A549 (cell line): ENCODE results near the gene PCDHGB5. TPM values are rescaled to one million over a fixed set of nuclear protein-coding genes. Genes with fewer than 3 reads are reported as not detected.
"Not testable (repeated sequence)": the region's sequence is repeated elsewhere in the genome, so short reads cannot be mapped to it uniquely, and the experiment has no call there.

ENCODE experiments used
- ATAC-seq, 2 experiments: fragments of 200-7000 bp in 1 of 2; fragments of >200 bp in 1 of 2; cut with Nextera tagmentation in 1 of 2; cut with Tn5 transposase in 1 of 2; 3 replicates each; pipeline versions ENCODE4 v1.8.0 to v1.9.1; 2018 to 2020; ENCODE audit warnings: mild to moderate bottlenecking in 1 of 2, moderate library complexity in 1 of 2
- CTCF ChIA-PET: fragments of 300-600 bp; sonication (Branson Sonifier 250); formaldehyde crosslinking; extraction: SDS; loops from one replicate; lab custom pipeline; 2021; ENCODE audit warnings: antibody characterized with exemption, inconsistent platforms; lab: Yijun Ruan, JAX
- POLR2A ChIA-PET: fragments of 350-600 bp; formaldehyde crosslinking; extraction: SDS; loops from one replicate; lab custom pipeline; 2021; ENCODE audit warnings: antibody characterized with exemption, inconsistent platforms; lab: Yijun Ruan, JAX
- DNase-seq, 2 experiments: peaks; one replicate each; pipeline versions ENCODE4 v3.0.0 to v3.0.0-alpha.2; 2011 to 2016; ENCODE audit warnings: low read depth in 1 of 2, low spot score in 1 of 2
- FAIRE-seq: peaks from 2 replicates; lab custom pipeline; 2011; peaks lifted over from hg19 to GRCh38; lab: Jason Lieb, UNC
- H3K27ac ChIP-seq, 2 experiments: fragments of >200 bp; sonication (Bioruptor Twin); formaldehyde crosslinking; 3 replicates each; pipeline ENCODE4 v1.5.1; 2016 to 2017
- H3K4me1 ChIP-seq: fragments of >200 bp; sonication (Bioruptor Twin); formaldehyde crosslinking; 3 replicates; pipeline ENCODE4 v1.6.1; 2016
- H3K4me2 ChIP-seq: fragments of >200 bp; sonication (Bioruptor Twin); formaldehyde crosslinking; 3 replicates; pipeline ENCODE4 v1.6.1; 2016
- H3K4me3 ChIP-seq: fragments of >200 bp; sonication (Bioruptor Twin); formaldehyde crosslinking; 3 replicates; pipeline ENCODE4 v1.5.1; 2016
- H3K9me3 ChIP-seq: fragments of >200 bp; sonication (Bioruptor Twin); formaldehyde crosslinking; 3 replicates; pipeline ENCODE4 v1.6.1; 2016
- BHLHE40 ChIP-seq: IDR thresholded peaks from 2 replicates; pipeline ENCODE4 v1.6.1; 2012; ENCODE audit warnings: low read depth, low read length, inconsistent platforms
- ESRRA ChIP-seq: fragments of 150-350 bp; IDR thresholded peaks from 2 replicates; pipeline ENCODE4 v1.6.1; 2014; ENCODE audit warnings: mild to moderate bottlenecking, low read length, borderline replicate concordance
- FOSL2 ChIP-seq, 2 experiments: fragments of 450-650 bp in 1 of 2; fragments of >200 bp in 1 of 2; sonication (Bioruptor Twin) in 1 of 2; formaldehyde crosslinking; IDR thresholded peaks; 2 replicates each; pipeline versions ENCODE4 v1.5.0 to v1.6.1; 2016 to 2020; ENCODE audit warnings: mild to moderate bottlenecking in 1 of 2, moderate library complexity in 1 of 2
- GATA3 ChIP-seq: IDR thresholded peaks from 2 replicates; pipeline ENCODE4 v1.6.1; 2012; ENCODE audit warnings: borderline replicate concordance
- HDAC2 ChIP-seq: fragments of 200-600 bp; sonication (generic); IDR thresholded peaks from 2 replicates; pipeline ENCODE4 v1.6.1; 2016
- HOXA7 ChIP-seq: fragments of 250-450 bp; sonication (Bioruptor Pico); IDR thresholded peaks from 2 replicates; pipeline ENCODE4 v1.5.0; 2020; ENCODE audit warnings: mild to moderate bottlenecking, moderate library complexity
- HOXB13 ChIP-seq: fragments of 250-450 bp; sonication (Bioruptor Pico); IDR thresholded peaks from 2 replicates; pipeline ENCODE4 v1.5.0; 2020; ENCODE audit warnings: low read depth, mild to moderate bottlenecking, moderate library complexity
- HOXB5 ChIP-seq: fragments of 250-450 bp; sonication (Bioruptor Pico); IDR thresholded peaks from 2 replicates; pipeline ENCODE4 v1.5.0; 2020; ENCODE audit warnings: mild to moderate bottlenecking, moderate library complexity
- JUNB ChIP-seq: fragments of >200 bp; sonication (Bioruptor Twin); formaldehyde crosslinking; IDR thresholded peaks from 2 replicates; pipeline ENCODE4 v1.6.1; 2016
- KDM1A ChIP-seq: fragments of 200-600 bp; sonication (generic); IDR thresholded peaks from 2 replicates; pipeline ENCODE4 v1.6.1; 2016; ENCODE audit warnings: low read depth, mild to moderate bottlenecking
- MAZ ChIP-seq: fragments of 150-350 bp; IDR thresholded peaks from 2 replicates; pipeline ENCODE4 v1.6.1; 2014; ENCODE audit warnings: antibody characterized with exemption, low read depth, low read length, borderline replicate concordance
- MYC ChIP-seq: IDR thresholded peaks from 2 replicates; pipeline ENCODE4 v1.6.1; 2012; ENCODE audit warnings: mild to moderate bottlenecking, inconsistent platforms, low read length, improper control_type of control experiment, borderline replicate concordance
- NPAS2 ChIP-seq: fragments of 250-450 bp; sonication (Bioruptor Pico); IDR thresholded peaks from 2 replicates; pipeline ENCODE4 v1.8.0; 2022; ENCODE audit warnings: mild to moderate bottlenecking, moderate library complexity, borderline replicate concordance
- RAD21 ChIP-seq, 2 experiments: fragments of >200 bp in 1 of 2; sonication (Bioruptor Twin) in 1 of 2; formaldehyde crosslinking in 1 of 2; IDR thresholded peaks in 1 of 2; conservative IDR thresholded peaks in 1 of 2; 2 replicates in 1 of 2; 3 replicates in 1 of 2; pipeline ENCODE4 v1.6.1; 2012 to 2018; ENCODE audit warnings: inconsistent platforms in 1 of 2
- RCOR1 ChIP-seq: fragments of 150-350 bp; IDR thresholded peaks from 2 replicates; pipeline ENCODE4 v1.6.1; 2014; ENCODE audit warnings: antibody characterized with exemption, low read length, low read depth
- SREBF2 ChIP-seq: fragments of 450-650 bp; IDR thresholded peaks from 2 replicates; pipeline ENCODE4 v1.6.1; 2014; ENCODE audit warnings: mild to moderate bottlenecking, moderate library complexity
- TP53 ChIP-seq: fragments of 250-450 bp; sonication (Bioruptor Pico); IDR thresholded peaks from 2 replicates; pipeline ENCODE4 v1.5.0; 2021; ENCODE audit warnings: mild to moderate bottlenecking, moderate library complexity
- ZC3H11A ChIP-seq: fragments of 450-650 bp; IDR thresholded peaks from 2 replicates; pipeline ENCODE4 v1.6.1; 2014; ENCODE audit warnings: antibody characterized with exemption, mild to moderate bottlenecking
- ZFP36 ChIP-seq: fragments of 450-650 bp; IDR thresholded peaks from 2 replicates; pipeline ENCODE4 v1.6.1; 2014; ENCODE audit warnings: borderline replicate concordance; ENCODE audit not compliant: partially characterized antibody
- ZNF302 ChIP-seq: fragments of 250-450 bp; sonication (Bioruptor Pico); IDR thresholded peaks from 2 replicates; pipeline ENCODE4 v1.9.0; 2021; ENCODE audit warnings: inconsistent platforms, mild to moderate bottlenecking, moderate library complexity
- WGBS: methylation state at CpG from one replicate; pipeline ENCODE4 v1.1.6; 2017; ENCODE audit errors: missing lambda C conversion rate; 5-methylcytosine and 5-hydroxymethylcytosine counted together
- polyA plus RNA-seq, 4 experiments: library from polyadenylated mRNA; depleted of rRNA in 3 of 4; stranded (reverse); fragments of >200 nt; fragmentation: RNase III in 1 of 4; extraction: RNeasy Plus Mini Kit Qiagen cat#74134 plus additional on column Dnase treatment in 1 of 4; gene quantifications; 2 replicates in 3 of 4; 3 replicates in 1 of 4; pipeline ENCODE4 v1.2.3, GENCODE V29; 2011 to 2017
- TF ChIP-seq, protein P1 (sequence below): fragments of 150-350 bp; IDR thresholded peaks from 2 replicates; pipeline ENCODE4 v1.6.1; 2014; ENCODE audit warnings: low read depth, mild to moderate bottlenecking, low read length
- TF ChIP-seq, protein P2 (sequence below): IDR thresholded peaks from 2 replicates; pipeline ENCODE4 v1.6.1; 2012
- TF ChIP-seq, protein P3 (sequence below): fragments of >200 bp; sonication (Bioruptor Twin); formaldehyde crosslinking; IDR thresholded peaks from 3 replicates; pipeline ENCODE4 v1.5.1; 2016

PCDHGB5 gene
- polyA plus RNA-seq, 2 of the 4 experiments (the other 2 are of a cell fraction): 1.9 to 3.2 TPM

DNA sequence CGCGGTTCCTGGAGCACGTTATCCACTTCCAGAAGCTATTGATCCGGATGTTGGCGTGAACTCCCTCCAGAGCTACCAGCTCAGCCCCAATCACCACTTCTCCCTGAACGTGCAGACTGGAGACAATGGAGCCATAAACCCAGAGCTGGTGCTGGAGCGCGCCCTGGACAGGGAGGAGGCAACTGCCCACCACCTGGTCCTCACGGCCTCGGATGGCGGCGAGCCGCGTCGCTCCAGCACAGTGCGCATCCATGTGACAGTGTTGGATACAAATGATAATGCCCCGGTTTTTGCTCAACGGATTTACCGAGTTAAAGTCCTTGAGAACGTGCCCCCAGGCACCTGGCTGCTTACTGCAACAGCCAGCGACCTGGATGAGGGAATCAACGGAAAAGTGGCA is 5.6 kb downstream of the PCDHGB5 start:
- ATAC-seq (no peak), DNase-seq (no peak)
- H3K27ac ChIP-seq: no peak overlapping the region
- 70% methylated on average over 22 of the region's 22 CpGs for WGBS
- H3K4me2 ChIP-seq: no peak overlapping the region
- TF ChIP-seq FOSL2 (IDR thresholded peaks at IDR 0.05) (no peak), FOSL2 (CRISPR knock-in tag; IDR thresholded peaks at IDR 0.05) (no peak), ESRRA (no peak), HOXA7 (no peak), HDAC2 (no peak), ZFP36 (no peak), NPAS2 (no peak), ZNF302 (CRISPR knock-in tag) (no peak), GATA3 (no peak), MYC (no peak)
- TF ChIP-seq, protein P1, sequence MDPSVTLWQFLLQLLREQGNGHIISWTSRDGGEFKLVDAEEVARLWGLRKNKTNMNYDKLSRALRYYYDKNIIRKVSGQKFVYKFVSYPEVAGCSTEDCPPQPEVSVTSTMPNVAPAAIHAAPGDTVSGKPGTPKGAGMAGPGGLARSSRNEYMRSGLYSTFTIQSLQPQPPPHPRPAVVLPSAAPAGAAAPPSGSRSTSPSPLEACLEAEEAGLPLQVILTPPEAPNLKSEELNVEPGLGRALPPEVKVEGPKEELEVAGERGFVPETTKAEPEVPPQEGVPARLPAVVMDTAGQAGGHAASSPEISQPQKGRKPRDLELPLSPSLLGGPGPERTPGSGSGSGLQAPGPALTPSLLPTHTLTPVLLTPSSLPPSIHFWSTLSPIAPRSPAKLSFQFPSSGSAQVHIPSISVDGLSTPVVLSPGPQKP: no peak
- TF ChIP-seq, all 56 proteins: peak for 0
- H3K9me3 ChIP-seq: peaks cover 76% of the 10 kb centered on the region
- H3K4me1 ChIP-seq: no peaks in the 10 kb centered on the region
- CTCF ChIA-PET: interaction anchor here (0.7 to 1.7 kb wide), 5 partner anchors 15 to 647 kb away, joined by 3 to 4 read pairs (median 3); partner anchors contain the start of genes PCDHGB3 and PCDHGB7
- POLR2A ChIA-PET: no interaction called here
- FAIRE-seq: no peak
- no peak overlapping the region for H3K4me3 ChIP-seq

DNA sequence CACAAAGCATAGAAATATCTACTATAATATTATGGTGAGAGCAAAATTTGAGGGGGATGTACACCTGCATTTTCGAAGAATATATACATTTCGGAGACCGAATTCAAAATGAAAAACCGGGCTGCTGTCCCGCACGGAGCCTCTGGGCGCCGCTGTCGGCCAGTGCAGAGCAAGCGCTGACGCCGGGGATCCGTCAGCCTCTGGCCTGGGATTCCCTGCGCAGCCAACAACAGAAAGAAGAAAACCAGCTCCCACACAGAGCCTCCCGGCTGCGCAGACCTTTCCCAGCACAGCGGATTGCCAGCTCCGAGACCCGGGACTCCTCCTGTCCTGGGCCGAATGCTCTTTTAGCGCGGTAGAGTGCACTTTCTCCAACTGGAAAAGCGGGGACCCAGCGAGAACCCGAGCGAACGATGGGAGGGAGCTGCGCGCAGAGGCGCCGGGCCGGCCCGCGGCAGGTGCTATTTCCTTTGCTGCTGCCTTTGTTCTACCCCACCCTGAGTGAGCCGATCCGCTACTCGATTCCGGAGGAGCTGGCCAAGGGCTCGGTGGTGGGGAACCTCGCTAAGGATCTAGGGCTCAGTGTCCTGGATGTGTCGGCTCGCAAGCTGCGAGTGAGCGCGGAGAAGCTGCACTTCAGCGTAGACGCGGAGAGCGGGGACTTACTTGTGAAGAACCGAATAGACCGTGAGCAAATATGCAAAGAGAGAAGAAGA is 10.2 kb downstream of the PCDHGB5 start, which contains the start of gene PCDHGB6:
Gene PCDHGB6 (plus strand): TSS at position 232 of the 716 bp plus-strand sequence. CDS start 182 bp downstream, at position 414.
- POLR2A ChIA-PET: not testable (repeated sequence)
- peak in 1 of 2 experiments; percentile 80; a peak in 3 of 6 replicates for ATAC-seq
- CTCF ChIA-PET: interaction anchor here (1.3 to 1.5 kb wide), 3 partner anchors 9 to 156 kb away, joined by 4 to 5 read pairs (median 4); partner anchors contain the start of gene PCDHGA11

DNA sequence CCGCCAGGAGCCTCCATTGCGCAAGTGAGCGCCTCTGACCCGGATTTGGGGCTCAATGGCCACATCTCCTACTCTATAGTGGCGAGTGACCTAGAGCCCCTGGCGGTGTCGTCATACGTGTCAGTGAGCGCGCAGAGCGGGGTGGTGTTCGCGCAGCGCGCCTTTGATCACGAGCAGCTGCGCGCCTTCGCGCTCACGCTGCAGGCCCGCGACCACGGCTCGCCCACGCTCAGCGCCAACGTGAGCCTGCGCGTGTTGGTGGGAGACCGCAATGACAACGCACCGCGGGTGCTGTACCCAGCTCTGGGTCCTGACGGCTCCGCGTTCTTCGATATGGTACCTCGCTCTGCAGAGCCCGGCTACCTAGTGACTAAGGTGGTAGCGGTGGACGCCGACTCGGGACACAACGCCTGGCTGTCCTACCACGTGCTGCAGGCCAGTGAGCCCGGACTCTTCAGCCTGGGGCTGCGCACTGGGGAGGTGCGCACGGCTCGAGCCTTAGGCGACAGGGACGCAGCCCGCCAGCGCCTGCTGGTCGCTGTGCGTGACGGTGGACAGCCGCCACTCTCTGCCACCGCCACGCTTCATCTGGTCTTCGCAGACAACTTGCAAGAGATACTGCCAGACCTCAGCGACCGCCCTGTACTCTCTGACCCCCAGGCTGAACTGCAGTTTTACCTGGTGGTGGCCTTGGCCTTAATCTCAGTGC is 12.0 kb downstream of the PCDHGB5 start:
- no peak overlapping the region for H3K4me3 ChIP-seq
- DNase-seq: no peak
- CTCF ChIA-PET: no interaction called here
- TF ChIP-seq RAD21 (conservative IDR thresholded peaks at IDR 0.05 in 1 of 2, IDR thresholded peaks at IDR 0.05 in 1 of 2) (no peak), ZC3H11A (no peak), MAZ (no peak), BHLHE40 (no peak), HOXA7 (no peak), ZFP36 (no peak), RCOR1 (no peak), TP53 (CRISPR knock-in tag) (no peak), HOXB13 (CRISPR knock-in tag) (no peak), SREBF2 (no peak), HOXB5 (no peak), GATA3 (no peak), FOSL2 (IDR thresholded peaks at IDR 0.05) (no peak), FOSL2 (CRISPR knock-in tag; IDR thresholded peaks at IDR 0.05) (no peak), JUNB (no peak), KDM1A (no peak)
- TF ChIP-seq, protein P2, sequence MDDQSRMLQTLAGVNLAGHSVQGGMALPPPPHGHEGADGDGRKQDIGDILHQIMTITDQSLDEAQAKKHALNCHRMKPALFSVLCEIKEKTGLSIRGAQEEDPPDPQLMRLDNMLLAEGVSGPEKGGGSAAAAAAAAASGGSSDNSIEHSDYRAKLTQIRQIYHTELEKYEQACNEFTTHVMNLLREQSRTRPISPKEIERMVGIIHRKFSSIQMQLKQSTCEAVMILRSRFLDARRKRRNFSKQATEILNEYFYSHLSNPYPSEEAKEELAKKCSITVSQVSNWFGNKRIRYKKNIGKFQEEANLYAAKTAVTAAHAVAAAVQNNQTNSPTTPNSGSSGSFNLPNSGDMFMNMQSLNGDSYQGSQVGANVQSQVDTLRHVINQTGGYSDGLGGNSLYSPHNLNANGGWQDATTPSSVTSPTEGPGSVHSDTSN: no peak
- TF ChIP-seq, protein P3, sequence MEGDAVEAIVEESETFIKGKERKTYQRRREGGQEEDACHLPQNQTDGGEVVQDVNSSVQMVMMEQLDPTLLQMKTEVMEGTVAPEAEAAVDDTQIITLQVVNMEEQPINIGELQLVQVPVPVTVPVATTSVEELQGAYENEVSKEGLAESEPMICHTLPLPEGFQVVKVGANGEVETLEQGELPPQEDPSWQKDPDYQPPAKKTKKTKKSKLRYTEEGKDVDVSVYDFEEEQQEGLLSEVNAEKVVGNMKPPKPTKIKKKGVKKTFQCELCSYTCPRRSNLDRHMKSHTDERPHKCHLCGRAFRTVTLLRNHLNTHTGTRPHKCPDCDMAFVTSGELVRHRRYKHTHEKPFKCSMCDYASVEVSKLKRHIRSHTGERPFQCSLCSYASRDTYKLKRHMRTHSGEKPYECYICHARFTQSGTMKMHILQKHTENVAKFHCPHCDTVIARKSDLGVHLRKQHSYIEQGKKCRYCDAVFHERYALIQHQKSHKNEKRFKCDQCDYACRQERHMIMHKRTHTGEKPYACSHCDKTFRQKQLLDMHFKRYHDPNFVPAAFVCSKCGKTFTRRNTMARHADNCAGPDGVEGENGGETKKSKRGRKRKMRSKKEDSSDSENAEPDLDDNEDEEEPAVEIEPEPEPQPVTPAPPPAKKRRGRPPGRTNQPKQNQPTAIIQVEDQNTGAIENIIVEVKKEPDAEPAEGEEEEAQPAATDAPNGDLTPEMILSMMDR: no peak
- TF ChIP-seq, all 56 proteins: peak for 0
- Histone ChIP-seq H3K27ac (no peak overlapping the region), H3K4me1 (no peaks in the 10 kb centered on the region), H3K4me2 (no peak overlapping the region), H3K9me3 (peaks cover 50% of the 10 kb centered on the region)
- no peak for FAIRE-seq
- POLR2A ChIA-PET: no interaction called here
- 87% methylated on average over 61 of the region's 64 CpGs for WGBS
- ATAC-seq: no peak

More for the DNA sequence above, 10.2 kb downstream of the PCDHGB5 start, which contains the start of gene PCDHGB6:
- FAIRE-seq, H3K4me3 ChIP-seq, H3K4me1 ChIP-seq, H3K4me2 ChIP-seq, H3K27ac ChIP-seq: not testable (repeated sequence)
- peak in 1 of 2 experiments; percentile 27; a peak in 2 of 5 replicates for TF ChIP-seq RAD21 (conservative IDR thresholded peaks at IDR 0.05 in 1 of 2, IDR thresholded peaks at IDR 0.05 in 1 of 2)
- peaks cover 60% of the 10 kb centered on the region for H3K9me3 ChIP-seq
- DNase-seq: peak in 1 of 2 experiments; percentile 13
- 61% methylated on average over 35 of the region's 51 CpGs for WGBS
